ENCODE results near the gene TRIM9.

Gene TRIM9

DNA sequence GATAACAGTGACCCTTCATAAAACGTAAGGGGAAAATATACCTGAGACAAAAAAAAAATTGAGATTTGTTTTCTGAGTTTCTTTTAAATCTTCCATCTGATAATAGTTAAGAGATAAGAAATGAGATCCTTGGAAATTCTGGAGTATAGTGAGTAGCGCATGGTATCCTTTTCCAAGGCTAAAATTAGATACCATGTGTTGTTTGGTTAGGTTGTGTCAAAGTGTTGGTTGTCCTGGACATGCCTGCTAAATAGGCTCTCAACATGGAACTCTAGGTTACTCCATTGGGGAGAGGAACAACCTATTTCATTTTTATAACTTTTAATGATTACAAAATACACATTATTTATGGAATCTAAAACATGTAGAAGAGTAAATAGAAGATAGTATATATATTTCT, 165.4 kb downstream of the TRIM9 start:
- DNase-seq, result no peak

- DNase-seq, result no peak
Measured at GRCh38 chr14:50928002-50928635, 166.8 kb downstream of the TRIM9 start.

DNA sequence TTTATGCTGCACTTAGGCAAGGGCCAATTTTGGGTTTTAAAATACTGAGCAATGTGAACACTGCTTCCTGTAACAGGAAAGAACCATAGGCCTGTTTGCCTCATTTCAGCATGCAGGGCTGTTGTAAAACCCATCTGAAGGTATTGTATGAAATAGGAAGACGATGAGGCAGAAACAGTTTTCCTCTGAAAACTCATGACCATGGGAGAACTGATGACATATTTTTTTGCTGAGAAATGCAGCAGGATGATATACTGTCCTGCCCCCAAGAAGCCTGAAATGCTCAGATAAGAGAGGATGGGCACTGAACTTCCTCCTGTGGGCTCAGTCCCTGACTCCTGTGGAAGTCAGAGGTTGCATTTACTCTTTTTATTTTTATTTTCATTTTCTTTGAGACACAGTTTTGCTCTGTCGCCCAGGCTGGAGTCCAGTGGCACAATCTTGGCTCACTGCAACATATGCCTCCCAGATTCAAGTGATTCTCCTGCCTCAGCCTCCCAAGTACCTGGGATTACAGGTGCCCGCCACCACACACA, 168.0 kb downstream of the TRIM9 start:
- DNase-seq, result no peak
